MCF 10A (cell line): ENCODE measurements around the gene SHC3. TPM values are rescaled to one million over a fixed set of nuclear protein-coding genes. Genes with fewer than 3 reads are reported as not detected.

Experiments used
- BruUV-seq: library from RNA; stranded (reverse); fragments of 400-500 nt; replicated peaks from 2 replicates; lab custom pipeline; 2021; lab: Mats Ljungman, UMichigan
- CTCF ChIA-PET: fragments of 300-600 bp; sonication (Branson Sonifier 250); formaldehyde crosslinking; extraction: SDS; loops from one replicate; lab custom pipeline; 2021; ENCODE audit warnings: antibody characterized with exemption, inconsistent platforms; lab: Yijun Ruan, JAX
- POLR2A ChIA-PET: fragments of 300-600, 350-650 bp; sonication (Branson Sonifier 250); formaldehyde crosslinking; extraction: SDS; loops from one replicate; lab custom pipeline; 2020; ENCODE audit warnings: antibody characterized with exemption, inconsistent platforms; lab: Yijun Ruan, JAX
- DNase-seq: peaks from one replicate; pipeline ENCODE4 v3.0.0-alpha.2; 2018; ENCODE audit not compliant: unreplicated experiment
- H3K27ac Mint-ChIP-seq: one replicate; pipeline ENCODE4 v1.8.0; 2022; ENCODE audit warnings: mild to moderate bottlenecking, low read depth, mixed read lengths; ENCODE audit not compliant: unreplicated experiment
- H3K27me3 Mint-ChIP-seq: one replicate; pipeline ENCODE4 v1.8.0; 2022; ENCODE audit warnings: mixed read lengths; ENCODE audit not compliant: insufficient read depth, unreplicated experiment
- H3K36me3 Mint-ChIP-seq: one replicate; pipeline ENCODE4 v1.8.0; 2022; ENCODE audit warnings: mild to moderate bottlenecking, moderate library complexity, mixed read lengths; ENCODE audit not compliant: insufficient read depth, unreplicated experiment
- H3K4me1 Mint-ChIP-seq: one replicate; pipeline ENCODE4 v1.8.0; 2022; ENCODE audit warnings: mixed read lengths; ENCODE audit not compliant: insufficient read depth, unreplicated experiment
- H3K4me3 Mint-ChIP-seq: one replicate; pipeline ENCODE4 v1.8.0; 2022; ENCODE audit warnings: mild to moderate bottlenecking, moderate library complexity, mixed read lengths; ENCODE audit not compliant: unreplicated experiment
- H3K9me3 Mint-ChIP-seq: one replicate; pipeline ENCODE4 v1.8.0; 2022; ENCODE audit warnings: mixed read lengths; ENCODE audit not compliant: unreplicated experiment
- intact Hi-C: fragments of 100-400 bp; cut with micrococcal nuclease; formaldehyde crosslinking; loops from 2 replicates; pipeline ENCODE4 v1.14.1; 2022
- total RNA-seq: library from RNA; stranded (reverse); gene quantifications from 2 replicates; pipeline ENCODE4 v1.2.3, GENCODE V29; 2022
- TF ChIP-seq, protein P1 (sequence below): fragments of 200-600 bp; IDR thresholded peaks from one replicate; pipeline ENCODE4 v1.8.0; 2022; ENCODE audit warnings: antibody characterized with exemption, mild to moderate bottlenecking; ENCODE audit not compliant: unreplicated experiment

Gene SHC3
- total RNA-seq, 1 experiment from 2014 or later: 0.02 TPM

DNA sequence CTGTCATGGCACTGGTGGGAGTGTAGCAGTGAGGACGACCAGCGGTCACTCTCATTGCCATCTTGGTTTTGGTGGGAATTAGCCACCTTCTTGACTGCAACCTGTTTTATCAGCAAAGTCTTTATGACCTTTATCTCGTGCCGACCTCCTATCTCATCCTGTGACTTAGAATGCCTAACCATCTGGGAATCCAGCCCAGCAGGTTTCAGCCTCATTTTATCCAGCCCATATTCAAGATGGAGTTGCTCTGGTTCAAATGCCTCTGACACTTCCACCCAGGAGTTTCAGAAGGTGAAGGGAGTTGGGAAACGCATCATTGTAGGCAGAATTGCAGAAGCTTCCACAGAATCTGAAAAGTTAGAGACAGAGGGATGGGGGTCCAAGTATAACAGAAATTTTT lies 35.4 kb downstream of the SHC3 start:
- no TSS peak for BruUV-seq
- Mint-ChIP-seq H3K4me1 (no peaks in the 10 kb centered on the region), H3K27me3 (no peaks in the 10 kb centered on the region), H3K27ac (no peak overlapping the region), H3K4me3 (no peak overlapping the region), H3K36me3 (peaks cover 4% of the 10 kb centered on the region), H3K9me3 (no peaks in the 10 kb centered on the region)
- intact Hi-C loops: no loop called here
- no peak for DNase-seq
- CTCF ChIA-PET: interaction anchor here (1.4 kb wide), 1 partner anchor 11 kb away, joined by 3 read pairs; no protein-coding TSS in a partner anchor
- TF ChIP-seq, protein P1, sequence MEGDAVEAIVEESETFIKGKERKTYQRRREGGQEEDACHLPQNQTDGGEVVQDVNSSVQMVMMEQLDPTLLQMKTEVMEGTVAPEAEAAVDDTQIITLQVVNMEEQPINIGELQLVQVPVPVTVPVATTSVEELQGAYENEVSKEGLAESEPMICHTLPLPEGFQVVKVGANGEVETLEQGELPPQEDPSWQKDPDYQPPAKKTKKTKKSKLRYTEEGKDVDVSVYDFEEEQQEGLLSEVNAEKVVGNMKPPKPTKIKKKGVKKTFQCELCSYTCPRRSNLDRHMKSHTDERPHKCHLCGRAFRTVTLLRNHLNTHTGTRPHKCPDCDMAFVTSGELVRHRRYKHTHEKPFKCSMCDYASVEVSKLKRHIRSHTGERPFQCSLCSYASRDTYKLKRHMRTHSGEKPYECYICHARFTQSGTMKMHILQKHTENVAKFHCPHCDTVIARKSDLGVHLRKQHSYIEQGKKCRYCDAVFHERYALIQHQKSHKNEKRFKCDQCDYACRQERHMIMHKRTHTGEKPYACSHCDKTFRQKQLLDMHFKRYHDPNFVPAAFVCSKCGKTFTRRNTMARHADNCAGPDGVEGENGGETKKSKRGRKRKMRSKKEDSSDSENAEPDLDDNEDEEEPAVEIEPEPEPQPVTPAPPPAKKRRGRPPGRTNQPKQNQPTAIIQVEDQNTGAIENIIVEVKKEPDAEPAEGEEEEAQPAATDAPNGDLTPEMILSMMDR: no peak
- POLR2A ChIA-PET: interaction anchor here (1.4 kb wide), 1 partner anchor 10 kb away, joined by 5 read pairs; no protein-coding TSS in a partner anchor

DNA sequence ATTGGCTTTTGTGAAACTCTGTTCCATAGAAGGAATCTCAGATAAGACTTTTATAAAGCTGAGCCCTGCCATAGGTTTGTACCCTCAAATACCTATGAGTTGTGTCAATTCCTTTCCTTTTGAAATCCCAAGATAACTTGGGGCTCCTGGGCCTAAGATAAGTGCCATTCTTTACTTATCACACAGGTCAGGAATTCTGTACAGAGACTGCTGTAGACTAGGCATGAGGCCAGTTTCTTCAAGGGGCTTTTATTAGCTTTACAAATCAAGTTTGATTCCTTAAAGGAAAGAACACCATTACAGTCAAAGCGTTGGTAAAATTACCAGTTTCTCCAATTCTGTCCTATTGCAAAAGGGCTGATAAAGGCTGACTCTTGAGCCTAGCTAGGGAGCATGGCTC lies 39.2 kb downstream of the SHC3 start:
- POLR2A ChIA-PET: no interaction called here
- Mint-ChIP-seq H3K9me3 (no peaks in the 10 kb centered on the region), H3K27me3 (no peaks in the 10 kb centered on the region), H3K27ac (no peak overlapping the region), H3K36me3 (no peaks in the 10 kb centered on the region), H3K4me1 (peaks cover 15% of the 10 kb centered on the region), H3K4me3 (no peak overlapping the region)
- TF ChIP-seq, protein P1: no peak
- no TSS peak for BruUV-seq
- CTCF ChIA-PET: interaction anchor here (0.6 kb wide), 1 partner anchor 1160 kb away, joined by 3 read pairs; no protein-coding TSS in a partner anchor
- intact Hi-C loops: no loop called here
- no peak for DNase-seq

DNA sequence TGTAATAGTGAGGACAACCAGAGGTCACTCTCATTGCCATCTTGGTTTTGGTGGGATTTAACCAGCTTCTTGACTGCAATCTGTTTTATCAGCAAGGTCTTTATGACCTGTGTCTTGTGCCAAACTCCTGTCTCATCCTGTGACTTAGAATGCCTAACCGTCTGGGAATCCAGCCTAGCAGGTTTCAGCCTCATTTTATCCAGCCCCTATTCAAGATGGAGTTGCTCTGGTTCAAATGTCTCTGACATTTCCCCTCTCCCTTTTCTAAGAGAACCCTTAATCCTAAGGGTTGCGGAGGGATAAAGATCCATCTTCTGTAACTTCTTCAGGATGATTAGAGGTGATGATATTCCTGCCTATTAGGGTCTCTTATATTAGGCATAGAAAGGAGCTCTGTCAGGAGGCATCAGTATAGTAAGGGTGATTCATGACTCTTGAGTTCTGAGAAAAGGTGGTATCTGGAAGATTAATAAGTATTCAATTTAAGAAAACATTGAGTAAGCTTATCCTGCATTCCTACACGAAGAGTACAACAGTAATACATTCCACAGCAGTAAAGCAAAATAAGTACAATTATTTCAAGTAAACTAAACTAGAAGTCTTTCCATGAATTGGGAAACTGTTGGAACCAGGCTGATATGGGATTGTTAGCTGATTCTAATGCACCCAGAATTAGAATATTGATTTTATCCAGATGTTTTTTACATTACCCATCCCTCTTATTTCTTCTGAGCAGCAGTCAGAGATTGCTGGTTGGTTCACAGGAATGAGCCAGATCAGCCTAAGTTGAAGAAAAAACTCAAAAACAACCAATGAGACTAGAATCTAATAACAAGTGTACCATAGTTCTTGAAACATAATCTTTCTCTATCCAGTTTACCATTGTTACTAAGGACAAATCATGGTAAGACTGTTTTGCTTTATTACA lies 39.9 kb downstream of the SHC3 start:
- H3K36me3 Mint-ChIP-seq: no peaks in the 10 kb centered on the region
- intact Hi-C loops: no loop called here
- DNase-seq: no peak
- peaks cover 15% of the 10 kb centered on the region for H3K4me1 Mint-ChIP-seq
- no peaks in the 10 kb centered on the region for H3K27me3 Mint-ChIP-seq
- TF ChIP-seq, protein P1: no peak
- no peak overlapping the region for H3K4me3 Mint-ChIP-seq
- H3K9me3 Mint-ChIP-seq: no peaks in the 10 kb centered on the region
- no TSS peak for BruUV-seq
- POLR2A ChIA-PET: interaction anchor here (1.2 kb wide), 1 partner anchor 12 kb away, joined by 4 read pairs; no protein-coding TSS in a partner anchor
- no peak overlapping the region for H3K27ac Mint-ChIP-seq
- CTCF ChIA-PET: interaction anchor here (0.6 kb wide), 1 partner anchor 1160 kb away, joined by 3 read pairs; no protein-coding TSS in a partner anchor
